ENCODE measurements around the gene L3MBTL2.

Gene L3MBTL2

DNA sequence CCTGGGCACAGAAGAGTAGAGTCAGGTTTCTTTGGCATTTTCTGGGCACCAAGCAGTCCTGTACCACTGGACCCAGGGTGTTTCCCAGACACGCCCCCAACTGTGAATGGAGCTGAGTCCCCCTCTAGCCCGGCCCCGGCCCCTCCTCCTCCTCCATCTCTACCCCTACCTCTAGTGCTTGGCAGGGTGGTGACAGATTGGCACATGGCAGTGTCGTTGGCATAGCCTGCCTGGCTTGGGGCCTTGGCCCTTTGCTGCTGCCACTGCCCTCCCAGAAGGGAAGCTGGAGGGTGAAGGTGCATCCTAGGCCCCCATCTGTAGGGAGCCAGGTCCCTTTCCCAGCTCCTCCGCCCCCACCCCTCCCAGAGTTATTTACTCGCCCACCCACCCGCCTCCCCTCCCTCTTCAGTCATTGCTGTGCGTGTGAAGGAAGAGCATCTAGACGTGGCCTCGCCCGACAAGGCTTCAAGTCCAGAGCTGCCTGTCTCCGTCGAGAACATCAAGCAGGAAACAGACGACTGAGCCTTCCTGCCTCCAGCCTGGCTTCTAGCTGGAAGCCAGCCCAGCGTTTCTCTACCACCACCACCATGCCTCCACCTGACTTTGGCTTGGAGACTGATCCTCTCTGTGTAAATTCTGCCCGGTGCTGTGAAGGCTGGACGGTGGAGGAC, 24.8 kb downstream of the L3MBTL2 start:
- Histone ChIP-seq H2AFZ (ENCODE audit: low read length) (no peak overlapping the region), H3F3A (ENCODE audit: insufficient read depth, low read length) (no peaks in the 10 kb centered on the region), H3K27ac (ENCODE audit: low read length) (no peak overlapping the region), H3K4me3 (ENCODE audit: low read length) (no peak overlapping the region), H3K79me2 (ENCODE audit: low read length) (no peaks in the 10 kb centered on the region), H3K9me2 (replicated peaks; ENCODE audit: insufficient read depth, low read length) (no peaks in the 10 kb centered on the region), H3K27me3 (replicated peaks; ENCODE audit: insufficient read depth, low read length) (no peaks in the 10 kb centered on the region), H3K4me1 (ENCODE audit: low read length) (no peaks in the 10 kb centered on the region), H3K4me2 (ENCODE audit: low read depth, low read length) (no peak overlapping the region), H4K20me1 (ENCODE audit: insufficient read depth, low read length) (no peaks in the 10 kb centered on the region), H3K9me3 (replicated peaks; ENCODE audit: insufficient read depth, low read length) (no peaks in the 10 kb centered on the region), H3K9ac (ENCODE audit: low read length) (no peak overlapping the region), H3K36me3 (replicated peaks; ENCODE audit: insufficient read depth, low read length) (no peaks in the 10 kb centered on the region)
- TF ChIP-seq, protein P1, sequence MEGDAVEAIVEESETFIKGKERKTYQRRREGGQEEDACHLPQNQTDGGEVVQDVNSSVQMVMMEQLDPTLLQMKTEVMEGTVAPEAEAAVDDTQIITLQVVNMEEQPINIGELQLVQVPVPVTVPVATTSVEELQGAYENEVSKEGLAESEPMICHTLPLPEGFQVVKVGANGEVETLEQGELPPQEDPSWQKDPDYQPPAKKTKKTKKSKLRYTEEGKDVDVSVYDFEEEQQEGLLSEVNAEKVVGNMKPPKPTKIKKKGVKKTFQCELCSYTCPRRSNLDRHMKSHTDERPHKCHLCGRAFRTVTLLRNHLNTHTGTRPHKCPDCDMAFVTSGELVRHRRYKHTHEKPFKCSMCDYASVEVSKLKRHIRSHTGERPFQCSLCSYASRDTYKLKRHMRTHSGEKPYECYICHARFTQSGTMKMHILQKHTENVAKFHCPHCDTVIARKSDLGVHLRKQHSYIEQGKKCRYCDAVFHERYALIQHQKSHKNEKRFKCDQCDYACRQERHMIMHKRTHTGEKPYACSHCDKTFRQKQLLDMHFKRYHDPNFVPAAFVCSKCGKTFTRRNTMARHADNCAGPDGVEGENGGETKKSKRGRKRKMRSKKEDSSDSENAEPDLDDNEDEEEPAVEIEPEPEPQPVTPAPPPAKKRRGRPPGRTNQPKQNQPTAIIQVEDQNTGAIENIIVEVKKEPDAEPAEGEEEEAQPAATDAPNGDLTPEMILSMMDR (IDR thresholded peaks at IDR 0.05; ENCODE audit: low read length) = no peak
- TF ChIP-seq EZH2phosphoT487 (IDR thresholded peaks at IDR 0.05; ENCODE audit: low read length) (no peak), EZH2 (optimal IDR thresholded peaks at IDR 0.05; ENCODE audit: low read depth, low read length) (no peak)
- DNase-seq = no peak

GRCh38 chr22:41230401-41230785, 25.3 kb downstream of the L3MBTL2 start:
- Histone ChIP-seq H3F3A (ENCODE audit: insufficient read depth, low read length) (no peaks in the 10 kb centered on the region), H3K9ac (ENCODE audit: low read length) (no peak overlapping the region), H3K4me1 (ENCODE audit: low read length) (no peaks in the 10 kb centered on the region), H3K4me2 (ENCODE audit: low read depth, low read length) (no peak overlapping the region), H3K4me3 (ENCODE audit: low read length) (no peak overlapping the region), H4K20me1 (ENCODE audit: insufficient read depth, low read length) (no peaks in the 10 kb centered on the region), H3K79me2 (ENCODE audit: low read length) (no peaks in the 10 kb centered on the region), H3K9me3 (replicated peaks; ENCODE audit: insufficient read depth, low read length) (no peaks in the 10 kb centered on the region), H3K9me2 (replicated peaks; ENCODE audit: insufficient read depth, low read length) (no peaks in the 10 kb centered on the region), H3K27me3 (replicated peaks; ENCODE audit: insufficient read depth, low read length) (no peaks in the 10 kb centered on the region), H3K27ac (ENCODE audit: low read length) (no peak overlapping the region), H3K36me3 (replicated peaks; ENCODE audit: insufficient read depth, low read length) (no peaks in the 10 kb centered on the region), H2AFZ (ENCODE audit: low read length) (no peak overlapping the region)
- TF ChIP-seq EZH2phosphoT487 (IDR thresholded peaks at IDR 0.05; ENCODE audit: low read length) (no peak), EZH2 (optimal IDR thresholded peaks at IDR 0.05; ENCODE audit: low read depth, low read length) (no peak)
- TF ChIP-seq, protein P1 (IDR thresholded peaks at IDR 0.05; ENCODE audit: low read length) = no peak
- no peak for DNase-seq

DNA sequence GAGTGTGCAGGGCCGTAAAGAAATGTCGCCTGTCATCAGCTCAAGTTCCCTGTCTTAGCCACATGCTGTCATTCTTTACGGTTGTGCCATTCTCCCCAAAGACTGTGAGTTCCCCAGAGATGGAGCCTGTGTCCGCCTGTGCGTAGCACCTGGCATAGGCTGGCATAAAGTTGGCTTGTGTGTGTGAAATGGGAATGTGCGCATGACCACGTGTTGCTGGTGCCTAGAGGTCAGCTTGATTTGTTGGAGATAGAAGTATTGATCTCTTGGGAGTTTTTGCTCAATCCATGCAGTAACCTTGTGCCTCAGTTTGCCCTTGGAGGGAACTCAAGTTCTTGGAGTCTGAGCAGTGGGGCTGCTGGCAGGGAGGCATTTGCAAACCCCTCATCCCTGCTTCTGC, 26.3 kb downstream of the L3MBTL2 start:
- no peak overlapping the region for H3K4me3 ChIP-seq (ENCODE audit: low read length)
- no peak for DNase-seq
- H3K27me3 ChIP-seq (replicated peaks; ENCODE audit: insufficient read depth, low read length) = no peaks in the 10 kb centered on the region
- H3K36me3 ChIP-seq (replicated peaks; ENCODE audit: insufficient read depth, low read length) = no peaks in the 10 kb centered on the region
- H3K79me2 ChIP-seq (ENCODE audit: low read length) = no peaks in the 10 kb centered on the region
- TF ChIP-seq, protein P1 (IDR thresholded peaks at IDR 0.05; ENCODE audit: low read length) = no peak
- TF ChIP-seq EZH2 (optimal IDR thresholded peaks at IDR 0.05; ENCODE audit: low read depth, low read length) (no peak), EZH2phosphoT487 (IDR thresholded peaks at IDR 0.05; ENCODE audit: low read length) (no peak)
- H3F3A ChIP-seq (ENCODE audit: insufficient read depth, low read length) = no peaks in the 10 kb centered on the region
- H4K20me1 ChIP-seq (ENCODE audit: insufficient read depth, low read length) = no peaks in the 10 kb centered on the region
- H3K9me3 ChIP-seq (replicated peaks; ENCODE audit: insufficient read depth, low read length) = no peaks in the 10 kb centered on the region
- H2AFZ ChIP-seq (ENCODE audit: low read length) = no peak overlapping the region
- no peak overlapping the region for H3K4me2 ChIP-seq (ENCODE audit: low read depth, low read length)
- no peaks in the 10 kb centered on the region for H3K9me2 ChIP-seq (replicated peaks; ENCODE audit: insufficient read depth, low read length)
- H3K9ac ChIP-seq (ENCODE audit: low read length) = no peak overlapping the region
- no peak overlapping the region for H3K27ac ChIP-seq (ENCODE audit: low read length)
- no peaks in the 10 kb centered on the region for H3K4me1 ChIP-seq (ENCODE audit: low read length)

All from MM.1S (cell line).